GM18951 (cell line): Measurements from ENCODE around the gene EDEM2.
"Not testable (repeated sequence)": the region's sequence is repeated elsewhere in the genome, so short reads cannot be mapped to it uniquely, and the experiment has no call there.

Experiments
- POLR2A ChIP-seq: IDR thresholded peaks from 4 replicates; pipeline ENCODE4 v1.6.1; 2011; ENCODE audit warnings: mild to moderate bottlenecking; ENCODE audit not compliant: insufficient read length, insufficient read depth; ENCODE audit errors: extremely low read depth
- in situ Hi-C: fragments of 300-500 bp; cut with MboI; formaldehyde crosslinking; loops from one replicate; pipeline ENCODE4 v1.12.0; 2022; ENCODE audit warnings: low sequenced_read_pairs, mixed read lengths, inconsistent platforms; ENCODE audit not compliant: unreplicated experiment

Gene EDEM2

DNA sequence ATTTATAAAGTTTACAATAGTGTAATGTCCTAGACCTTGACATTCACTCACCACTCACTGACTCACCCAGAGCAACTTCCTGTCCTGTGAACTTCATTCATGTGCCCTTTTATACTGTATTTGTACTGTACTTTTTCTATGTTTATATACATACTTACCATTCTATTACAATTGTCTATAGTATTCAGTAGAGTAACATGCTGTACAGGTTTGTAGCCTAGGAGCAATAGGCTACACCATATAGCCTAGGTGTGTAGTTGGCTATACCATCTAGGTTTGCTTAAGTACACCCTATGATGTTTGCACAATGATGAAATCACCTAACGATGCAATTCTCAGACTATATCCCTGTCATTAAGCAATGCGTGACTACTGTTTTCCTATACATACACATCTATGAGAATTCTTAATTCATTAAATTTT, 17.5 kb downstream of the EDEM2 start:
- no peak for TF ChIP-seq POLR2A
- in situ Hi-C loops: no loop called here

GRCh38 chr20:35125753-35126152, 21.4 kb downstream of the EDEM2 start:
- TF ChIP-seq POLR2A: no peak
- in situ Hi-C loops: no loop called here

GRCh38 chr20:35122756-35123405, 24.3 kb downstream of the EDEM2 start:
- no peak for TF ChIP-seq POLR2A
- in situ Hi-C loops: no loop called here

GRCh38 chr20:35121186-35121585, 25.9 kb downstream of the EDEM2 start:
- in situ Hi-C loops: no loop called here
- TF ChIP-seq POLR2A: no peak

DNA sequence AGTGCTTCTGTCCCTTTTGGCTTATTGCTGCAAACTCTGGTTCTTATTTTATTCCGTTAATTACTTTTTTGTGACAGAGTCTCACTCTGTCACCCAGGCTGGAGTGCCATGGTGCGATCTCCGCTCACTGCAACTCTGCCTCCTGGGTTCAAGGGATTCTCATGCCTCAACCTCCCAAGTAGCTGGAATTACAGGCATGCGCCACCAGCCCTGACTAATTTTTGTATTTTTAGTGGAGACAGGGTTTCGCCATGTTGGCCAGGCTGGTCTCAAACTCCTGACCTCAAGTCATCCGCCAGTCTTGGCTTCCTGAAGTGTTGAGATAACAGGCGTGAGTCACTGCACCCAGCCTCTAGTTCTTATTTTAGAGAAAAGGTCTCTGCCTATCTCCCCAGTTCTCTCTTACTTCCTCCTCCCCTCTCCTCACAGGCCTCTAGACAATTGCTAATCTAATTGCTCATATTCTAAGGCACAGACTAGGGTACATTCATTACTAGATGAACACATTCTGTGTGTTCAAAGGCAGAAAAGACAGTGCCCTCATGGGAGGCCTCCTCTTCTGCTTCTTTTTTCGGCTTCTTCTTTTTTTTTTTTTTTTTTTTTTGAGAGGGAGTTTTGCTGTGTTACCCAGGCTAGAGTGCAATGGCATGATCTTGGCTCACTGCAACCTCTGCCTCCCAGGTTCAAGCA, 27.0 kb downstream of the EDEM2 start:
- in situ Hi-C loops: no loop called here
- TF ChIP-seq POLR2A: no peak

- no peak for TF ChIP-seq POLR2A
- in situ Hi-C loops: no loop called here
Observed at GRCh38 chr20:35117629-35118028, 29.5 kb downstream of the EDEM2 start.

GRCh38 chr20:35117196-35117595, 29.9 kb downstream of the EDEM2 start:
- in situ Hi-C loops: no loop called here
- no peak for TF ChIP-seq POLR2A

- TF ChIP-seq POLR2A: no peak
- in situ Hi-C loops: no loop called here
Observed at GRCh38 chr20:35116258-35116657, 30.9 kb downstream of the EDEM2 start.

- no peak for TF ChIP-seq POLR2A
- in situ Hi-C loops: no loop called here
Observed at GRCh38 chr20:35115606-35116005, 31.5 kb downstream of the EDEM2 start.

DNA sequence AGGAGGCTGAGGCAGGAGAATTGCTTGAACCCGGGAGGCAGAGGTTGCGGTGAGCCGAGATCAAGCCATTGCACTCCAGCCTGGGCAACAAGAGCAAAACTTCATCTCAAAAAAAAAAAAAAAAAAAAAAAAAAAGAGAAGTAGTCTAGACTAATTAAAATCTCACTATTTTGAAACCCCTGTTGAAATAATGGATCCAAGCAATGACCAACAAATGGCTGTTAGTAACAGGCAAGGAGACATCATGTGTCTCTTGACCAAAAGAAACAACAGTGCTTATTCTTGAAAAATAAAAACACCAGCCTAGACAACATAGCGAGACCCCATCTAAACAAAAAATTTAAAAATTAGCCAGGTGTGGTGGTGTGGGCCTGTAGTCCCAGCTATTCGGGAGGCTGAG, 34.9 kb downstream of the EDEM2 start:
- in situ Hi-C loops: not testable (repeated sequence)

- no peak for TF ChIP-seq POLR2A
- in situ Hi-C loops: no loop called here
Observed at GRCh38 chr20:35111141-35111888, 35.8 kb downstream of the EDEM2 start.

GRCh38 chr20:35108921-35109320, 38.2 kb downstream of the EDEM2 start:
- no peak for TF ChIP-seq POLR2A
- in situ Hi-C loops: no loop called here

DNA sequence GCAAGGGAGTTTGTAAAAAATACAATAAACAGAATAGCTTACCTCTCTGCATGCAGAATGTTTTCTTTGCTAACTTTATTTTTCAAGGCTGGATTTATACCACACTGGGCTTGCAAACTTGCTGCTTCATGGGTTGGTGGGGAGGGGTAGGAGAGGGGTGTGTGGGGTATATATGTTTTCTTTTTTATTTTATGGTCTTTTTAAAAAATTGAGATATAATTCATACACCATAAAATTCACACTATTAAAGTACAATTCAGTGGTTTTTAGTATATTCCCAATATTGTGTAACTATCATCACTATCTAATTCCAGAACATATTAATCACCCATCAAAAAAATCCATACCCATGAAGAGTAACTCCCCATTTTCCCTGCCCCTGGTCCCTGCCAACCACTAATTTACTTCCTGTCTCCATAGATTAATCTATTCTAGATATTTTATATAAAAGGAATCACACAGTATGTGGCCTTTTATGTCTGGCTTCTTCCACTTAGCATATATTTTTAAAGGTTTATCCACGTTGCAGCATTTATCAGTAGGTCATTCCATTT, 40.2 kb downstream of the EDEM2 start:
- in situ Hi-C loops: no loop called here
- TF ChIP-seq POLR2A: no peak

GRCh38 chr20:35104685-35105295, 42.3 kb downstream of the EDEM2 start:
- TF ChIP-seq POLR2A: no peak
- in situ Hi-C loops: no loop called here

GRCh38 chr20:35101620-35102019, 45.5 kb downstream of the EDEM2 start:
- TF ChIP-seq POLR2A: no peak
- in situ Hi-C loops: no loop called here
